ENCODE data around the gene CCDC137.

- no peak for TF ChIP-seq SP1 (IDR thresholded peaks at IDR 0.05)
- no peak for TF ChIP-seq SP1 (CRISPR knock-in tag; IDR thresholded peaks at IDR 0.05)
- no peak for TF ChIP-seq ZNF274 (CRISPR knock-in tag; IDR thresholded peaks at IDR 0.05)
- TF ChIP-seq ZBTB14 (CRISPR knock-in tag; IDR thresholded peaks at IDR 0.05) = no peak
- no peak for TF ChIP-seq ATF3 (CRISPR knock-in tag; IDR thresholded peaks at IDR 0.05)
- TF ChIP-seq ESRRA (CRISPR knock-in tag; IDR thresholded peaks at IDR 0.05; ENCODE audit: low read depth) = no peak
- no peak for TF ChIP-seq EZH2 (conservative IDR thresholded peaks at IDR 0.05; ENCODE audit: low read depth, low read length)
- TF ChIP-seq STAT5B (CRISPR knock-in tag; IDR thresholded peaks at IDR 0.05) = no peak
- no peak for TF ChIP-seq NBN (conservative IDR thresholded peaks at IDR 0.05)
- TF ChIP-seq ADNP (CRISPR knock-in tag; IDR thresholded peaks at IDR 0.05) = no peak
Measured at GRCh38 chr17:81681672-81682071, 15.1 kb downstream of the CCDC137 start.
